ENCODE measurements around the gene LGSN. TPM values are rescaled to one million over a fixed set of nuclear protein-coding genes. Genes with fewer than 3 reads are reported as not detected.

The LGSN gene
- total and polyA plus RNA-seq, 2 of the 13 experiments (the other 11 are each of a cell fraction or from before 2014, with no cell fraction given) = 0.13 to 0.63 TPM

DNA sequence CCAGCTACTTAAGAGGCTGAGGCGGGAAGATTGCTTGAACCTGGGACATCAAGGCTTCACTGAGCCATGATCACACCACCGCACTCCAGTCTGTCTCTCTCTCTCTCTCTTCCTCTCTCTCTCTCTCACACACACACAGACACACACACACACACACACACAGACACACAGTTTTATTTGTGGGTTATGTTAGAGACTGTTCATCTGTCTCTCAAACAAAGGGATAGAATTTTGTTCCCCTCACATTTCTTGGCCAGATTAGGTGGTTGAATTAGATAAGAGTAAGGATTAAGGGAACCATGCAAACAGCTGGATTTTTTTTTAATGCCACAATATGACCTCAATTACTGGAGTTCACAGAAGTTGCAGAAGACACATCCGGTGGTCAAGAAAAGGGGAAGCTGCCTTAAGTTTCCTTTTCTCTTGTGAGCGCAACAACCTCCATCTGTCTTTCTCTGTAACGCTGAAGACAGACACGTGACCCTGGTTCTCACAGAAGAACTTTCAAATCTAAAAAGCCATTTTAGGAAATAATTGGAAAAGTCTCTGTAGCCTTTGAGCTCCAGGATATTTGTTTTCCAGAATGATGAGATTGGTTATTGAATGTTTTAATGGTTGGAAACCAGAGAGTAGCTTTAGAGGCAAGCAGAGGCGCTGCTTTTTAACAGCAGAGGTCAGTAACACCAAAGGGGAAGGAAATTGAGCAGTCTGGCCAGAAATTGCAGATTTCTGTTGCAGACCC lies 32.9 kb upstream of the LGSN start (continued):
- TF ChIP-seq ARHGAP35 (CRISPR knock-in tag; IDR thresholded peaks at IDR 0.05; ENCODE audit: borderline replicate concordance) (no peak), KMT2A (CRISPR knock-in tag; IDR thresholded peaks at IDR 0.05) (peak; percentile 68; the same call in 1 of the 2 replicates), HIVEP1 (CRISPR knock-in tag; IDR thresholded peaks at IDR 0.05) (no peak), NBN (conservative IDR thresholded peaks at IDR 0.05) (no peak), SIN3B (IDR thresholded peaks at IDR 0.05; ENCODE audit: low read length) (no peak), CTCF (CRISPR knock-in tag; IDR thresholded peaks at IDR 0.05) (peak; percentile 97), ZNF639 (CRISPR knock-in tag; conservative IDR thresholded peaks at IDR 0.05) (0 out of 2 replicates have a peak, but pooled peaks have one; percentile 35), EP300 (IDR thresholded peaks at IDR 0.05; ENCODE audit: low read depth in 2 of 2, low read length in 2 of 2) (peak in 1 of 2 experiments; percentile 66; a peak in 2 of 4 replicates), EP300 (CRISPR knock-in tag; IDR thresholded peaks at IDR 0.05; ENCODE audit: borderline replicate concordance) (no peak), FOXM1 (CRISPR knock-in tag; IDR thresholded peaks at IDR 0.05) (no peak), YEATS2 (CRISPR knock-in tag; IDR thresholded peaks at IDR 0.05; ENCODE audit: borderline replicate concordance) (peak; percentile 74; the same call in 1 of the 2 replicates), ESRRA (CRISPR knock-in tag; IDR thresholded peaks at IDR 0.05; ENCODE audit: low read depth) (no peak), SNAI1 (CRISPR knock-in tag; IDR thresholded peaks at IDR 0.05; ENCODE audit: borderline replicate concordance) (no peak), SIX4 (CRISPR knock-in tag; IDR thresholded peaks at IDR 0.05) (no peak), ZNF569 (CRISPR knock-in tag; IDR thresholded peaks at IDR 0.05; ENCODE audit: borderline replicate concordance) (no peak), ZNF333 (CRISPR knock-in tag; IDR thresholded peaks at IDR 0.05; ENCODE audit: borderline replicate concordance) (no peak), USF2 (IDR thresholded peaks at IDR 0.05; ENCODE audit: low read depth, low read length) (no peak), USF2 (CRISPR knock-in tag; IDR thresholded peaks at IDR 0.05; ENCODE audit: borderline replicate concordance) (no peak), ZNF530 (CRISPR knock-in tag; IDR thresholded peaks at IDR 0.05; ENCODE audit: low read depth) (no peak), MTF2 (CRISPR knock-in tag; IDR thresholded peaks at IDR 0.05; ENCODE audit: borderline replicate concordance) (0 out of 2 replicates have a peak, but pooled peaks have one; percentile 10), ZNF772 (CRISPR knock-in tag; IDR thresholded peaks at IDR 0.05) (no peak), GATAD1 (CRISPR knock-in tag; IDR thresholded peaks at IDR 0.05) (no peak; the same call in 1 of the 2 replicates), MAFG (CRISPR knock-in tag; IDR thresholded peaks at IDR 0.05) (no peak), ZNF431 (CRISPR knock-in tag; IDR thresholded peaks at IDR 0.05; ENCODE audit: borderline replicate concordance, low read depth) (no peak), ETV5 (CRISPR knock-in tag; IDR thresholded peaks at IDR 0.05; ENCODE audit: borderline replicate concordance) (no peak; the same call in 1 of the 2 replicates)
- TF ChIP-seq, protein P1, sequence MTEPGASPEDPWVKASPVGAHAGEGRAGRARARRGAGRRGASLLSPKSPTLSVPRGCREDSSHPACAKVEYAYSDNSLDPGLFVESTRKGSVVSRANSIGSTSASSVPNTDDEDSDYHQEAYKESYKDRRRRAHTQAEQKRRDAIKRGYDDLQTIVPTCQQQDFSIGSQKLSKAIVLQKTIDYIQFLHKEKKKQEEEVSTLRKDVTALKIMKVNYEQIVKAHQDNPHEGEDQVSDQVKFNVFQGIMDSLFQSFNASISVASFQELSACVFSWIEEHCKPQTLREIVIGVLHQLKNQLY (CRISPR knock-in tag; IDR thresholded peaks at IDR 0.05) = peak; percentile 16; the same call in 1 of the 2 replicates

All from HepG2 (cell line).